GM23248 (cell line): ENCODE data around the gene SPESP1.

Source experiments
- EZH2 ChIP-seq: fragments of 200-600 bp; sonication (generic); IDR thresholded peaks from 2 replicates; pipeline ENCODE4 v1.6.1; 2018; ENCODE audit warnings: antibody characterized with exemption, mild to moderate bottlenecking; ENCODE audit not compliant: insufficient read depth, poor library complexity, severe bottlenecking
- EZH2phosphoT487 ChIP-seq: fragments of 200-600 bp; sonication (generic); IDR thresholded peaks from 2 replicates; pipeline ENCODE4 v1.6.1; 2018; ENCODE audit warnings: antibody characterized with exemption, moderate library complexity, mild to moderate bottlenecking, low read depth; ENCODE audit not compliant: insufficient read depth

DNA sequence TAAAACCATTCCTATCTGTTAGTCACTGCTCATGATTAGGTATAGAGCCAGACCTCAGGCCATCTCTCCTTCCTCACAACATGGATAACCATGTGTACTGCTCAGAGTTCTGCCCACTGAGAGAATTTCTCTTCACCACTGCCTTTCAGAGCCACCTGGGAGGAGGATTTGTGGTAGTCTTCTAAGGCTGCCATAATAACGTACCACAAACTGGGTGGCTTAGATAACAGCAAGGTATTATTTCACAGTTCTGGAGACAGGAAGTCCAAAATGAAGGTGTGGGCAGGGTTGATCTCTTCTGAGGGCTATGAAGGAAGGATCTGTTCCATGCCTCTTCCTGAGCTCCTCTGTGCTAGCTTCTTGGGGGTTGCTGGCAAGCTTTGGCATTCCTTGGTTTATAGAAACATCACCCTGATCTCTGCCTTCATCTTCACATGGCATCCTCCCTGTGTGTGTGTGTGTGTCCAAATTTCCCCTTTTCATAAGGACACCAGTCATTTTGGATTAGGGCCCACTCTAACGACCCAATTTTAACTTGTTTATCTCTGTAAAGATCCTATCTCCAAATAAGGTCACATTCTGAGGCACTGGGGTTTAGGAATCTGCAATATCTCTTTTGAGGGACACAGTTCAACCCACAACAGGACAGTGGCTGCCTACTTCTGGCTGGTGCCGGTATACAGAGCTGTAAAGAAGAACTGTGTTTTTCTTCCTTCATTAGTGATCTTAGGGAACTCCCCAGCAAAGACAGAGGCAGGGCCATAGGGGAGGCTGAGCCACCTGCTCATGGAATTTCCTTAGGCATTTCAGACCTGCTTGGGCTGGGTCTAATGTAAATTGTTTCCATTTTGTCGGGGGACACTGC is 42.1 kb downstream of the SPESP1 start:
- TF ChIP-seq EZH2phosphoT487, result no peak
- TF ChIP-seq EZH2, result no peak
